ENCODE data around the gene ECSCR. TPM values are rescaled to one million over a fixed set of nuclear protein-coding genes. Genes with fewer than 3 reads are reported as not detected.
A peak's percentile ranks its signal among the peaks of the same experiment; 100 is the strongest.

The ECSCR gene
- total RNA-seq, 1 experiment from 2014 or later = not detected

GRCh38 chr5:139460455-139460854 lies 2.1 kb downstream of the ECSCR start:
- intact Hi-C loops (cut with micrococcal nuclease; ENCODE audit: unreplicated experiment) = no loop called here
- ChIA-PET POLR2A (interaction anchor here (0.7 kb wide), 1 partner anchor 42 kb away, joined by 4 read pairs; no protein-coding TSS in a partner anchor), CTCF (no interaction called here)
- H3K9me3 ChIP-seq (ENCODE audit: control insufficient read depth, insufficient read depth, low read depth, low read length) = no peaks in the 10 kb centered on the region
- no TSS peak for BruUV-seq (replicated peaks)
- H3K27me3 ChIP-seq (ENCODE audit: control insufficient read depth, insufficient read depth, low read length) = no peaks in the 10 kb centered on the region
- H3K27ac ChIP-seq (ENCODE audit: low read length) = no peak overlapping the region
- ATAC-seq (no peak), DNase-seq (ENCODE audit: low read depth, low spot score) (no peak)
- in situ Hi-C loops (cut with HindIII; ENCODE audit: low pct_unique_long_range_greater_than_20kb, low sequenced_read_pairs) = no loop called here
- no peaks in the 10 kb centered on the region for H3K4me1 ChIP-seq (ENCODE audit: control insufficient read depth, insufficient read depth, low read length)
- H3K4me3 ChIP-seq (ENCODE audit: low read depth in 2 of 2, low read length in 2 of 2) = no peak overlapping the region
- no peaks in the 10 kb centered on the region for H3K36me3 ChIP-seq (ENCODE audit: control insufficient read depth, insufficient read depth, low read length)
- TF ChIP-seq POLR2AphosphoS5 (IDR thresholded peaks at IDR 0.05; ENCODE audit: low read depth, low read length) (no peak), CTCF (IDR thresholded peaks at IDR 0.05) (no peak), TCF7L2 (IDR thresholded peaks at IDR 0.05; ENCODE audit: low read depth, low read length) (no peak), SIN3A (IDR thresholded peaks at IDR 0.05; ENCODE audit: borderline replicate concordance, insufficient read depth, low read depth, low read length) (no peak), REST (IDR thresholded peaks at IDR 0.05; ENCODE audit: insufficient read depth in 1 of 2, low read depth in 2 of 2, low read length in 1 of 2) (no peak)

GRCh38 chr5:139459451-139459934 lies 3.0 kb downstream of the ECSCR start:
- Histone ChIP-seq H3K27ac (ENCODE audit: low read length) (no peak overlapping the region), H3K4me1 (ENCODE audit: control insufficient read depth, insufficient read depth, low read length) (no peaks in the 10 kb centered on the region), H3K9me3 (ENCODE audit: control insufficient read depth, insufficient read depth, low read depth, low read length) (no peaks in the 10 kb centered on the region), H3K4me3 (ENCODE audit: low read depth in 2 of 2, low read length in 2 of 2) (no peak overlapping the region), H3K36me3 (ENCODE audit: control insufficient read depth, insufficient read depth, low read length) (no peaks in the 10 kb centered on the region), H3K27me3 (ENCODE audit: control insufficient read depth, insufficient read depth, low read length) (no peaks in the 10 kb centered on the region)
- TF ChIP-seq TCF7L2 (IDR thresholded peaks at IDR 0.05; ENCODE audit: low read depth, low read length) = no peak
- ChIA-PET CTCF (no interaction called here), POLR2A (no interaction called here)
- no peak for ATAC-seq
- DNase-seq (ENCODE audit: low read depth, low spot score) = no peak
- in situ Hi-C loops (cut with HindIII; ENCODE audit: low pct_unique_long_range_greater_than_20kb, low sequenced_read_pairs) (no loop called here), intact Hi-C loops (cut with micrococcal nuclease; ENCODE audit: unreplicated experiment) (no loop called here)
- no TSS peak for BruUV-seq (replicated peaks)

DNA sequence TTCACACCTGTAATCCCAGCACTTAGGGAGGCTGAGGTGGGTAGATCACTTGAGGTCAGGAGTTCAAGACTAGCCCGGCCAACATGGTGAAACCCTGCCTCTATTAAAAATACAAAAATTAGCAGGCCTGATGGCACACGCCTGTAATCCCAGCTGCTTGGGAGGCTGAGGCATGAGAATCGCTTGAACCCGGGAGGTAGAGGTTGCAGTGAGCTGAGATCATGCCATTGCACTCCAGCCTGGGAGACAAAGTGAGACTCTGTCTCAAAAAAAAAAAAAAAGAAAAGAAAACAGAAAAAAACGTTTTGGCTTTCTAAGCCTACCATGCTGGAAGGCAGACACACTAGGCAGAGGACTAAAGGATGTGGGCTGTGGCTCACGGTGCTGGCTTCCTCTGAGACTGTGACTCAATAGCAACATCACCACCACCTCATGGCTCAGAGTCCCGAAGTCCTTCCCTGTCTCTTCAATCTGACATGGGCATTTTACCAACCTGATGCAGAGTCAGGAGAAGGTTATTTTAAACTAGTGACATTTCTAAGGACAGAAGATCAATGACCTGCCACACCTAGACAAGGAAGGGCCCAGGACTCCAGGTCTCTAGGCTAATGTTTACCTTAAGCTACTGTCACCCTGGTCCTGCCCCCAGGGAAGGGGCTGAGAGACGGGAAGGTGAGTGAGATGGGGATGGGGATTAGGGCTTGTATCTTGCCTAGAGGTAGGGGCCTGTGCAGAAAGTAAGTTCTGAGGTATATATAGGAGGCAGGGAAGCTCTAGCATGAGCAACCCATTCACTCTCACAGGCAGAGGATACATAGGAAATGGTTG lies 3.7 kb downstream of the ECSCR start:
- POLR2A ChIA-PET = interaction anchor here (0.6 to 0.7 kb wide), 2 partner anchors 112 to 127 kb away, joined by 3 to 5 read pairs; no protein-coding TSS in a partner anchor
- DNase-seq (ENCODE audit: low read depth, low spot score) (no peak), ATAC-seq (peak; percentile 45; the same call in 1 of the 2 replicates)
- no peaks in the 10 kb centered on the region for H3K27me3 ChIP-seq (ENCODE audit: control insufficient read depth, insufficient read depth, low read length)
- in situ Hi-C loops (cut with HindIII; ENCODE audit: low pct_unique_long_range_greater_than_20kb, low sequenced_read_pairs) = no loop called here
- BruUV-seq (replicated peaks) = no TSS peak
- CTCF ChIA-PET = interaction anchor here (0.9 kb wide), 1 partner anchor 55 kb away, joined by 3 read pairs; no protein-coding TSS in a partner anchor
- no peaks in the 10 kb centered on the region for H3K36me3 ChIP-seq (ENCODE audit: control insufficient read depth, insufficient read depth, low read length)
- TF ChIP-seq POLR2AphosphoS5 (IDR thresholded peaks at IDR 0.05; ENCODE audit: low read depth, low read length) (no peak), TCF7L2 (IDR thresholded peaks at IDR 0.05; ENCODE audit: low read depth, low read length) (no peak), SIN3A (IDR thresholded peaks at IDR 0.05; ENCODE audit: borderline replicate concordance, insufficient read depth, low read depth, low read length) (no peak)
- H3K9me3 ChIP-seq (ENCODE audit: control insufficient read depth, insufficient read depth, low read depth, low read length) = no peaks in the 10 kb centered on the region
- H3K4me1 ChIP-seq (ENCODE audit: control insufficient read depth, insufficient read depth, low read length) = no peaks in the 10 kb centered on the region
- H3K4me3 ChIP-seq (ENCODE audit: low read depth in 2 of 2, low read length in 2 of 2) = no peak overlapping the region
- intact Hi-C loops (cut with micrococcal nuclease; ENCODE audit: unreplicated experiment) = no loop called here
- H3K27ac ChIP-seq (ENCODE audit: low read length) = no peak overlapping the region
